ENCODE measurements around the gene ERC2. TPM values are rescaled to one million over a fixed set of nuclear protein-coding genes. Genes with fewer than 3 reads are reported as not detected.

Gene ERC2
- total and polyA plus RNA-seq, 2 donors (not counting 1 experiment from before 2014, with no cell fraction given) = 0.14 to 0.17 TPM

GRCh38 chr3:56207922-56208321, 260.3 kb downstream of the ERC2 start:
- Histone ChIP-seq H3K27ac (ENCODE audit: insufficient read depth, low read length) (no peak overlapping the region), H2AFZ (ENCODE audit: low read length) (no peak overlapping the region), H4K20me1 (ENCODE audit: control insufficient read depth, extremely low read depth, insufficient read depth, low read length) (no peaks in the 10 kb centered on the region), H3K27me3 (ENCODE audit: control insufficient read depth, insufficient read depth, low read length) (no peaks in the 10 kb centered on the region), H3K9me3 (ENCODE audit: control insufficient read depth, insufficient read depth, low read depth, low read length) (no peaks in the 10 kb centered on the region), H3K4me3 (replicated peaks in 1 of 4; ENCODE audit: control extremely low read depth in 1 of 4, insufficient read depth in 1 of 4, low read depth in 3 of 4, low read length in 4 of 4) (no peak overlapping the region), H3K79me2 (ENCODE audit: control insufficient read depth, insufficient read depth, low read length) (no peaks in the 10 kb centered on the region), H3K9ac (ENCODE audit: insufficient read depth, low read length) (no peak overlapping the region), H3K4me1 (ENCODE audit: control insufficient read depth, extremely low read depth, insufficient read depth, low read length) (no peaks in the 10 kb centered on the region), H3K4me2 (ENCODE audit: extremely low read depth, insufficient read depth, low read length) (no peak overlapping the region), H3K36me3 (ENCODE audit: control insufficient read depth, insufficient read depth, low read length) (no peaks in the 10 kb centered on the region)
- no peak for DNase-seq (ENCODE audit: low read depth in 2 of 2)
- TF ChIP-seq CTCF (conservative IDR thresholded peaks at IDR 0.05 in 1 of 2, IDR thresholded peaks at IDR 0.05 in 1 of 2; ENCODE audit: low read depth in 1 of 2, low read length in 2 of 2) (no peak), EZH2 (IDR thresholded peaks at IDR 0.05; ENCODE audit: low read length, missing control alignments) (no peak)

DNA sequence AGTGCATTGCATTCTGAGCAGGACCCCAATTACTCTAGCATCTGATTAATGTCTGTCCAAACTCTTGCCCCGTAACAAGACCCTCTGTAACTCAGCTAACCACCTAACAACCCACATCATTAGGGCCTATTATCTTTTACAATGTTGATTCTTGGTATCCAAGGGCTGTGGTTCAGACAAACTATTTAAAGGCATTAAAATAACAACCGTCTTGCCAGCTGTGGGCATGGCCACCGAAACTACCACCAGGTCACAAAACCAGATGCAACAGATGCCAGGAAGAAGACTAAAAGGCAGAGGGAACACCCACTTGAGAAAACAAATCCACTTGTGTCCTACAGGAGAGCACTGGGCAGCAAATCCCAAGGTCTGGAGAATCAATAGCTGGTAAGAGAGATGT, 262.9 kb downstream of the ERC2 start:
- no peak for DNase-seq (ENCODE audit: low read depth in 2 of 2)
- H3K9ac ChIP-seq (ENCODE audit: insufficient read depth, low read length) = no peak overlapping the region
- no peaks in the 10 kb centered on the region for H4K20me1 ChIP-seq (ENCODE audit: control insufficient read depth, extremely low read depth, insufficient read depth, low read length)

DNA sequence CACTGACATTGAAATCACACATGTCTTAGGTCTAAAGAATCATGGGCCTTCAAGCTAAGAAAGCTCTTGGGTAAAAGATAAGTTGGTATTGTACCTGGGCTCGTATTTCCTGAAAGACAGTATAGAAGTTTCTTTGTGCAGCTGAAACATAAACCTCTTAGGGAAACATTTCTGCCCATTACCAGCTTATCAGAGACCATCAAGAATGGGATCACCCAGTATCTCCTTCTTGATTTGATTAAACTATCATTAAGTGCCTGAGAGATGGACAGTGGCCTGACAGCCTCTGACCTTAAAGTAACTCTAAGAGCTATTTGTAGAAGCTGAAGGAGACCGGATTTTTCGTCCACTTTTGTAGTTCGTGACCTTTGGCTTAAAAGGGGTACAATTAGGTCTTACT, 265.3 kb downstream of the ERC2 start:
- H4K20me1 ChIP-seq (ENCODE audit: control insufficient read depth, extremely low read depth, insufficient read depth, low read length) = no peaks in the 10 kb centered on the region
- no peak for DNase-seq (ENCODE audit: low read depth in 2 of 2)
- no peaks in the 10 kb centered on the region for H3K4me1 ChIP-seq (ENCODE audit: control insufficient read depth, extremely low read depth, insufficient read depth, low read length)
- no peak overlapping the region for H3K9ac ChIP-seq (ENCODE audit: insufficient read depth, low read length)
- no peaks in the 10 kb centered on the region for H3K9me3 ChIP-seq (ENCODE audit: control insufficient read depth, insufficient read depth, low read depth, low read length)
- H3K4me2 ChIP-seq (ENCODE audit: extremely low read depth, insufficient read depth, low read length) = no peak overlapping the region
- no peak overlapping the region for H3K27ac ChIP-seq (ENCODE audit: insufficient read depth, low read length)
- TF ChIP-seq EZH2 (IDR thresholded peaks at IDR 0.05; ENCODE audit: low read length, missing control alignments) (no peak), CTCF (conservative IDR thresholded peaks at IDR 0.05 in 1 of 2, IDR thresholded peaks at IDR 0.05 in 1 of 2; ENCODE audit: low read depth in 1 of 2, low read length in 2 of 2) (no peak)
- H3K36me3 ChIP-seq (ENCODE audit: control insufficient read depth, insufficient read depth, low read length) = no peaks in the 10 kb centered on the region
- H3K4me3 ChIP-seq (replicated peaks in 1 of 4; ENCODE audit: control extremely low read depth in 1 of 4, insufficient read depth in 1 of 4, low read depth in 3 of 4, low read length in 4 of 4) = no peak overlapping the region
- H2AFZ ChIP-seq (ENCODE audit: low read length) = no peak overlapping the region
- H3K27me3 ChIP-seq (ENCODE audit: control insufficient read depth, insufficient read depth, low read length) = no peaks in the 10 kb centered on the region
- H3K79me2 ChIP-seq (ENCODE audit: control insufficient read depth, insufficient read depth, low read length) = no peaks in the 10 kb centered on the region

More for the DNA sequence above, 262.9 kb downstream of the ERC2 start:
- TF ChIP-seq CTCF (conservative IDR thresholded peaks at IDR 0.05 in 1 of 2, IDR thresholded peaks at IDR 0.05 in 1 of 2; ENCODE audit: low read depth in 1 of 2, low read length in 2 of 2) (no peak), EZH2 (IDR thresholded peaks at IDR 0.05; ENCODE audit: low read length, missing control alignments) (no peak)
- H3K27ac ChIP-seq (ENCODE audit: insufficient read depth, low read length) = no peak overlapping the region
- H3K27me3 ChIP-seq (ENCODE audit: control insufficient read depth, insufficient read depth, low read length) = no peaks in the 10 kb centered on the region
- H3K4me1 ChIP-seq (ENCODE audit: control insufficient read depth, extremely low read depth, insufficient read depth, low read length) = no peaks in the 10 kb centered on the region
- H3K9me3 ChIP-seq (ENCODE audit: control insufficient read depth, insufficient read depth, low read depth, low read length) = no peaks in the 10 kb centered on the region
- H3K4me2 ChIP-seq (ENCODE audit: extremely low read depth, insufficient read depth, low read length) = no peak overlapping the region
- H2AFZ ChIP-seq (ENCODE audit: low read length) = no peak overlapping the region
- H3K36me3 ChIP-seq (ENCODE audit: control insufficient read depth, insufficient read depth, low read length) = no peaks in the 10 kb centered on the region
- no peaks in the 10 kb centered on the region for H3K79me2 ChIP-seq (ENCODE audit: control insufficient read depth, insufficient read depth, low read length)
- H3K4me3 ChIP-seq (replicated peaks in 1 of 4; ENCODE audit: control extremely low read depth in 1 of 4, insufficient read depth in 1 of 4, low read depth in 3 of 4, low read length in 4 of 4) = no peak overlapping the region

All from fibroblast of lung (primary cell).